ENCODE data around the gene C6orf15.

The C6orf15 gene

GRCh38 chr6:31110825-31111582, 1.4 kb downstream of the C6orf15 start:
- no peak overlapping the region for H2AFZ ChIP-seq (ENCODE audit: low read length)
- H3F3A ChIP-seq (ENCODE audit: low read depth): no peaks in the 10 kb centered on the region
- H3K9me2 ChIP-seq (replicated peaks; ENCODE audit: low read depth, low read length): no peaks in the 10 kb centered on the region
- H3K4me1 ChIP-seq (ENCODE audit: insufficient read depth, low read length, poor library complexity, severe bottlenecking): no peaks in the 10 kb centered on the region
- no peak overlapping the region for H3K4me3 ChIP-seq (ENCODE audit: low read length, poor library complexity, severe bottlenecking)
- H3K9ac ChIP-seq (ENCODE audit: low read depth, low read length, poor library complexity, severe bottlenecking): no peak overlapping the region
- H3K9me3 ChIP-seq (ENCODE audit: insufficient read depth, low read depth, low read length): no peaks in the 10 kb centered on the region
- no peaks in the 10 kb centered on the region for H3K36me3 ChIP-seq (ENCODE audit: insufficient read depth, low read length)
- H4K20me1 ChIP-seq (ENCODE audit: insufficient read depth, low read length, poor library complexity, severe bottlenecking): no peaks in the 10 kb centered on the region
- no peak for TF ChIP-seq EZH2phosphoT487 (IDR thresholded peaks at IDR 0.05; ENCODE audit: borderline replicate concordance)
- no peak for TF ChIP-seq CTCF (conservative IDR thresholded peaks at IDR 0.05; ENCODE audit: low read length)
- H3K27me3 ChIP-seq (ENCODE audit: insufficient read depth, low read length, poor library complexity, severe bottlenecking): no peaks in the 10 kb centered on the region
- no peaks in the 10 kb centered on the region for H3K79me2 ChIP-seq (ENCODE audit: insufficient read depth, low read length)
- H3K4me2 ChIP-seq (ENCODE audit: low read depth, low read length, poor library complexity, severe bottlenecking): no peak overlapping the region

GRCh38 chr6:31107052-31107451, 5.3 kb downstream of the C6orf15 start:
- Histone ChIP-seq H3K9me3 (ENCODE audit: insufficient read depth, low read depth, low read length) (no peaks in the 10 kb centered on the region), H4K20me1 (ENCODE audit: insufficient read depth, low read length, poor library complexity, severe bottlenecking) (no peaks in the 10 kb centered on the region), H3K4me1 (ENCODE audit: insufficient read depth, low read length, poor library complexity, severe bottlenecking) (no peaks in the 10 kb centered on the region), H3K9me2 (replicated peaks; ENCODE audit: low read depth, low read length) (no peaks in the 10 kb centered on the region), H2AFZ (ENCODE audit: low read length) (no peak overlapping the region), H3K36me3 (ENCODE audit: insufficient read depth, low read length) (no peaks in the 10 kb centered on the region), H3K79me2 (ENCODE audit: insufficient read depth, low read length) (no peaks in the 10 kb centered on the region), H3K4me3 (ENCODE audit: low read length, poor library complexity, severe bottlenecking) (no peak overlapping the region), H3K27me3 (ENCODE audit: insufficient read depth, low read length, poor library complexity, severe bottlenecking) (no peaks in the 10 kb centered on the region), H3F3A (ENCODE audit: low read depth) (no peaks in the 10 kb centered on the region), H3K4me2 (ENCODE audit: low read depth, low read length, poor library complexity, severe bottlenecking) (no peak overlapping the region), H3K9ac (ENCODE audit: low read depth, low read length, poor library complexity, severe bottlenecking) (no peak overlapping the region)
- no peak for TF ChIP-seq EZH2phosphoT487 (IDR thresholded peaks at IDR 0.05; ENCODE audit: borderline replicate concordance)
- no peak for TF ChIP-seq CTCF (conservative IDR thresholded peaks at IDR 0.05; ENCODE audit: low read length)

GRCh38 chr6:31103136-31103535, 9.2 kb downstream of the C6orf15 start:
- TF ChIP-seq CTCF (conservative IDR thresholded peaks at IDR 0.05; ENCODE audit: low read length) (no peak), EZH2phosphoT487 (IDR thresholded peaks at IDR 0.05; ENCODE audit: borderline replicate concordance) (no peak)
- no peaks in the 10 kb centered on the region for H3K79me2 ChIP-seq (ENCODE audit: insufficient read depth, low read length)
- H3K27me3 ChIP-seq (ENCODE audit: insufficient read depth, low read length, poor library complexity, severe bottlenecking): no peaks in the 10 kb centered on the region
- no peak overlapping the region for H3K4me2 ChIP-seq (ENCODE audit: low read depth, low read length, poor library complexity, severe bottlenecking)
- no peaks in the 10 kb centered on the region for H3K36me3 ChIP-seq (ENCODE audit: insufficient read depth, low read length)
- no peak overlapping the region for H3K4me3 ChIP-seq (ENCODE audit: low read length, poor library complexity, severe bottlenecking)
- H3K9ac ChIP-seq (ENCODE audit: low read depth, low read length, poor library complexity, severe bottlenecking): no peak overlapping the region
- H3K9me3 ChIP-seq (ENCODE audit: insufficient read depth, low read depth, low read length): no peaks in the 10 kb centered on the region
- H3F3A ChIP-seq (ENCODE audit: low read depth): no peaks in the 10 kb centered on the region
- H3K4me1 ChIP-seq (ENCODE audit: insufficient read depth, low read length, poor library complexity, severe bottlenecking): peaks cover 4% of the 10 kb centered on the region
- no peaks in the 10 kb centered on the region for H4K20me1 ChIP-seq (ENCODE audit: insufficient read depth, low read length, poor library complexity, severe bottlenecking)
- H3K9me2 ChIP-seq (replicated peaks; ENCODE audit: low read depth, low read length): no peaks in the 10 kb centered on the region
- no peak overlapping the region for H2AFZ ChIP-seq (ENCODE audit: low read length)
